ENCODE data around the gene LY6G5B.

Gene LY6G5B

GRCh38 chr6:31651602-31652191, 18.1 kb upstream of the LY6G5B start:
- H3K27ac ChIP-seq (ENCODE audit: low read length) = peak overlapping the region; percentile 99
- peaks cover 58% of the 10 kb centered on the region for H3K36me3 ChIP-seq (ENCODE audit: insufficient read depth, low read length)
- peaks cover 37% of the 10 kb centered on the region for H3K4me1 ChIP-seq (ENCODE audit: insufficient read depth, low read length)
- TF ChIP-seq, protein P1, sequence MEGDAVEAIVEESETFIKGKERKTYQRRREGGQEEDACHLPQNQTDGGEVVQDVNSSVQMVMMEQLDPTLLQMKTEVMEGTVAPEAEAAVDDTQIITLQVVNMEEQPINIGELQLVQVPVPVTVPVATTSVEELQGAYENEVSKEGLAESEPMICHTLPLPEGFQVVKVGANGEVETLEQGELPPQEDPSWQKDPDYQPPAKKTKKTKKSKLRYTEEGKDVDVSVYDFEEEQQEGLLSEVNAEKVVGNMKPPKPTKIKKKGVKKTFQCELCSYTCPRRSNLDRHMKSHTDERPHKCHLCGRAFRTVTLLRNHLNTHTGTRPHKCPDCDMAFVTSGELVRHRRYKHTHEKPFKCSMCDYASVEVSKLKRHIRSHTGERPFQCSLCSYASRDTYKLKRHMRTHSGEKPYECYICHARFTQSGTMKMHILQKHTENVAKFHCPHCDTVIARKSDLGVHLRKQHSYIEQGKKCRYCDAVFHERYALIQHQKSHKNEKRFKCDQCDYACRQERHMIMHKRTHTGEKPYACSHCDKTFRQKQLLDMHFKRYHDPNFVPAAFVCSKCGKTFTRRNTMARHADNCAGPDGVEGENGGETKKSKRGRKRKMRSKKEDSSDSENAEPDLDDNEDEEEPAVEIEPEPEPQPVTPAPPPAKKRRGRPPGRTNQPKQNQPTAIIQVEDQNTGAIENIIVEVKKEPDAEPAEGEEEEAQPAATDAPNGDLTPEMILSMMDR (IDR thresholded peaks at IDR 0.05; ENCODE audit: borderline replicate concordance, extremely low read depth, low read length, poor library complexity, severe bottlenecking) = no peak
- TF ChIP-seq EZH2 (IDR thresholded peaks at IDR 0.05; ENCODE audit: borderline replicate concordance, low read depth, low read length, severe bottlenecking) = no peak
- H2AFZ ChIP-seq (ENCODE audit: low read depth, low read length) = peak overlapping the region; percentile 71
- H3K79me2 ChIP-seq (ENCODE audit: insufficient read depth, low read length) = peaks cover 67% of the 10 kb centered on the region
- ATAC-seq (ENCODE audit: insufficient read depth, low read depth) (peak; percentile 55), DNase-seq (no peak)
- H3K9me3 ChIP-seq (ENCODE audit: insufficient read depth, low read length, severe bottlenecking) = no peaks in the 10 kb centered on the region
- peak overlapping the region; percentile 84 to 88; a peak in 3 of 4 replicates for H3K4me3 ChIP-seq (ENCODE audit: low read depth in 1 of 2, low read length in 2 of 2)
- peak overlapping the region; percentile 94 for H3K9ac ChIP-seq (ENCODE audit: low read depth, low read length)
- H4K20me1 ChIP-seq (ENCODE audit: insufficient read depth, low read length) = peaks cover 27% of the 10 kb centered on the region
- H3K27me3 ChIP-seq (ENCODE audit: insufficient read depth, low read length, poor library complexity) = no peaks in the 10 kb centered on the region
- peak overlapping the region; percentile 94 for H3K4me2 ChIP-seq (ENCODE audit: insufficient read depth, low read length)

DNA sequence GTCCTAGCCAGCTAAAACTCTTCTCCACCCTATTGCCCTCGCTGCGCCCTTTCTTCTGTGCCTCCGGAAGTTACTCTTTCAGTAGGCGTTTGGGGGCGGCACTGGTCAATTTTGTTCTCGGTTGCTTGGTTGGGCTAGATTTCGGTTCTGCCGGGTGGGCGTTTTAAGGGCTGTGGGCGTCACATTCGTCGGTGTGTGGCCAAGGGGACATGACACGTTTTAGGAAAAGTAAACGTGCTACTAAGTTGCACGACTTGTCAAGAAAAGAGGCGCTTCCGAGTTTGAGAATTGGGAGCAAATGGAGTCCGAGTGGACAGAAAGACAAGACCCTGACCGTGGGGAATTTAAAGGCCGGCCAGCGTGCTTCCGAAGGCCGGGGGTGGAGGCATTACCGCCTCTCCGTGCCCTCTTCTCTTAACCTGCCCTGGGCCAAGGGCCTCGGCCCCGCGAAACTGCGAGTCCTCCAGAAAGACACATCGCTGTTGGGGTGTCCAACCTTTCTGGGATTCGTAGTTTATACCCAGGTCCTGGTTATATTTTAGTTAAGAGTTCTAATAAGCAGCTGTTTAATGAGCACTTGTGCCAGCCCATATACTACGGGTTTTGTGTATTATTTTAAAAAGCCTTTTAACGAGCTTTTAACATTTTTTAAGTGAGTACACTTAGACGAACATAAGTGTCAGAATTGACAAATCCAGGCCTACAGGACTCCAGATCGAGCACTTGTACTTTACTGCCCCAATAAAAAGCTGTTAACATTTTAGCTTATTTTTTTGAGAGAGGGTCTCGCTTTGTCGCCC, 16.7 kb upstream of the LY6G5B start:
- Histone ChIP-seq H3K27me3 (ENCODE audit: insufficient read depth, low read length, poor library complexity) (no peaks in the 10 kb centered on the region), H3K9ac (ENCODE audit: low read depth, low read length) (peak overlapping the region; percentile 94), H3K4me2 (ENCODE audit: insufficient read depth, low read length) (peak overlapping the region; percentile 94), H3K4me1 (ENCODE audit: insufficient read depth, low read length) (peaks cover 48% of the 10 kb centered on the region), H3K36me3 (ENCODE audit: insufficient read depth, low read length) (peaks cover 57% of the 10 kb centered on the region), H2AFZ (ENCODE audit: low read depth, low read length) (peak overlapping the region; percentile 83), H4K20me1 (ENCODE audit: insufficient read depth, low read length) (peaks cover 24% of the 10 kb centered on the region), H3K4me3 (ENCODE audit: low read depth in 1 of 2, low read length in 2 of 2) (peak overlapping the region; percentile 84 to 88), H3K79me2 (ENCODE audit: insufficient read depth, low read length) (peaks cover 67% of the 10 kb centered on the region), H3K9me3 (ENCODE audit: insufficient read depth, low read length, severe bottlenecking) (no peaks in the 10 kb centered on the region), H3K27ac (ENCODE audit: low read length) (peak overlapping the region; percentile 99)
- DNase-seq (peak; percentile 93), ATAC-seq (ENCODE audit: insufficient read depth, low read depth) (peak; percentile 77)
- no peak for TF ChIP-seq EZH2 (IDR thresholded peaks at IDR 0.05; ENCODE audit: borderline replicate concordance, low read depth, low read length, severe bottlenecking)
- TF ChIP-seq, protein P1 (IDR thresholded peaks at IDR 0.05; ENCODE audit: borderline replicate concordance, extremely low read depth, low read length, poor library complexity, severe bottlenecking) = peak; percentile 25

DNA sequence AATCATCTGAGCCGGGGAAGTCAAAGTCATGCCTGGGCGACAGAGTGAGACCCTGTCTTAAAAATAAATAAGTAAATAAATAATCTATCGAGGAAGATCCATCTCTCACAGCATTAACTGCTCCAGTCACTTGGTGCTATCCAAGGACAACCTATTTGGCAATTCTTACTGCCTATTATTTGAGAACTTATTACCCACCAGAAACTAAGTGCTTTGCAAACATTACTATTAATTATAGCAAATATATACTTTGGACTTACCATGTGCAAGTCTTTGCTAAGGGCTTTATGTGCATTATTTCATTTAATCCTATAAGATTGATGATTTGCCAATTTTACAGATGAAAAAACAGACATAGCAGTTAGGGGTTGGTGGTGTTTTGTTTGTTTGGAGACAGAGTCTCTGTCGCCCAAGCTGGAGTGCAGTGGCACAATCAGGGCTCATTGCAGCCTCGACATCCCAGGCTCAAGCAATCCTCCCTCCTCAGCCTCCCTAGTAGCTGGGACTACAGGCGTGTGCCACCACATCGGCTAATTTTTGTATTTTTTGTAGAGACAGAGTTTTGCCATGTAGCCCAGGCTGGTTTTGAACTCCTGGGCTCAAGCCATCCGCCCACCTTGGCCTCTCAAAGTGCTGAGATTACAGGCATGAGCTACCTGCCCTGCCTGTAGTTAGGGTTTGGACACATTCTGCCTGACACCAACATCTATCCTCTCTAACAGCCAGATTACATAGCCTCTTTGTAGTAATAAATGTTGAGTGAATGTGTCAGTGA, 15.0 kb upstream of the LY6G5B start:
- H3K27me3 ChIP-seq (ENCODE audit: insufficient read depth, low read length, poor library complexity) = no peaks in the 10 kb centered on the region
- H3K36me3 ChIP-seq (ENCODE audit: insufficient read depth, low read length) = peaks cover 56% of the 10 kb centered on the region
- no peak for ATAC-seq (ENCODE audit: insufficient read depth, low read depth)
- peaks cover 21% of the 10 kb centered on the region for H4K20me1 ChIP-seq (ENCODE audit: insufficient read depth, low read length)
- no peak overlapping the region for H3K9ac ChIP-seq (ENCODE audit: low read depth, low read length)
- no peak overlapping the region for H3K27ac ChIP-seq (ENCODE audit: low read length)
- no peaks in the 10 kb centered on the region for H3K9me3 ChIP-seq (ENCODE audit: insufficient read depth, low read length, severe bottlenecking)
- peaks cover 56% of the 10 kb centered on the region for H3K4me1 ChIP-seq (ENCODE audit: insufficient read depth, low read length)
- H2AFZ ChIP-seq (ENCODE audit: low read depth, low read length) = no peak overlapping the region
- peaks cover 67% of the 10 kb centered on the region for H3K79me2 ChIP-seq (ENCODE audit: insufficient read depth, low read length)
- no peak for TF ChIP-seq EZH2 (IDR thresholded peaks at IDR 0.05; ENCODE audit: borderline replicate concordance, low read depth, low read length, severe bottlenecking)
- TF ChIP-seq, protein P1 (IDR thresholded peaks at IDR 0.05; ENCODE audit: borderline replicate concordance, extremely low read depth, low read length, poor library complexity, severe bottlenecking) = no peak
- no peak overlapping the region for H3K4me2 ChIP-seq (ENCODE audit: insufficient read depth, low read length)
- no peak for DNase-seq
- no peak overlapping the region for H3K4me3 ChIP-seq (ENCODE audit: low read depth in 1 of 2, low read length in 2 of 2)

Data from DND-41 (cell line).